ENCODE results near the gene SLAMF9. TPM values are rescaled to one million over a fixed set of nuclear protein-coding genes. Genes with fewer than 3 reads are reported as not detected.

SLAMF9 gene
- total RNA-seq, 1 experiment from 2014 or later = not detected

DNA sequence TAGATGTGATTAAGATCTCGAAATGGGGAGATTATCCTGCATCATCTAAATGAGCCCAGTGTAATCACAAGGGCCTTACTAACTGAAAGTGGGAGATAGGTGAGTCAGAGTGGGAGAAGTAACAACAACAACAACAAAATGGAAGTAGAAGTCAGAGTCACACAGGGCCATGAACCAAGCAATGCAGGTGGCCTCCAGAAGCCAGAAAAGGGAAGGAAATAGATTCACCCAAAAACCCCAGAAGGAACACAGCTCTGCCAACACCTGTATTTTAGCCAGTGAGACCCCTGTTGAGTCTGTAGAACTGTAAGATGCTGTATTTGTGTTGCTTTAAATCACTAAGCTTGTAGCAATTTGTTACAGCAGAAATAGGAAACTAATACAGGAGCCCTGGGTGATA lies 32.8 kb downstream of the SLAMF9 start:
- no peak overlapping the region for H3K4me3 ChIP-seq (replicated peaks in 1 of 2; ENCODE audit: low read depth in 1 of 2, low read length in 2 of 2)
- no peak for TF ChIP-seq CBX3 (IDR thresholded peaks at IDR 0.05; ENCODE audit: low read depth)
- no peak for TF ChIP-seq FOSL1 (IDR thresholded peaks at IDR 0.05; ENCODE audit: low read depth)
- no peak for TF ChIP-seq EGR1 (IDR thresholded peaks at IDR 0.05; ENCODE audit: low read depth)
- no peak for TF ChIP-seq REST (IDR thresholded peaks at IDR 0.05; ENCODE audit: low read depth)
- TF ChIP-seq SIN3A (IDR thresholded peaks at IDR 0.05; ENCODE audit: low read depth) = no peak
- TF ChIP-seq POLR2AphosphoS5 (IDR thresholded peaks at IDR 0.05; ENCODE audit: low read depth, low read length) = no peak
- TF ChIP-seq ELF1 (IDR thresholded peaks at IDR 0.05; ENCODE audit: borderline replicate concordance, low read depth) = no peak
- no peak for TF ChIP-seq CEBPB (IDR thresholded peaks at IDR 0.05; ENCODE audit: low read depth)
- TF ChIP-seq ZNF274 (IDR thresholded peaks at IDR 0.05; ENCODE audit: low read depth, low read length) = no peak
- no peak for TF ChIP-seq ZBTB33 (IDR thresholded peaks at IDR 0.05; ENCODE audit: extremely low read depth, insufficient replicate concordance, low read length)
- no peak for TF ChIP-seq SRF (IDR thresholded peaks at IDR 0.05; ENCODE audit: low read depth)
- no peak for ATAC-seq
- H4K20me1 ChIP-seq (ENCODE audit: insufficient read depth) = no peaks in the 10 kb centered on the region; the same call in 1 of the 2 replicates
- ChIA-PET POLR2A (no interaction called here), RAD21 (ENCODE audit: low non-redundant PET in 1 of 2, low total read pairs in 2 of 2, uncharacterized antibody in 2 of 2, unreplicated experiment in 2 of 2) (no interaction called here), CTCF (no interaction called here)
- no peak overlapping the region for H3K27ac ChIP-seq (ENCODE audit: low read depth, low read length)
- H2AFZ ChIP-seq (ENCODE audit: low read depth, low read length, poor library complexity, severe bottlenecking) = no peak overlapping the region
- H3K9ac ChIP-seq (ENCODE audit: low read length) = no peak overlapping the region
- intact Hi-C loops (cut with micrococcal nuclease) = no loop called here
- peaks cover 25 to 52% of the 10 kb centered on the region in 2 experiments for H3K4me1 ChIP-seq (ENCODE audit: control insufficient read depth in 1 of 2, insufficient read depth in 2 of 2, low read length in 2 of 2)
- no TSS peak for BruUV-seq (replicated peaks)
- no peak overlapping the region for H3K4me2 ChIP-seq (ENCODE audit: low read length)
- no peaks in the 10 kb centered on the region for H3K9me2 ChIP-seq (ENCODE audit: insufficient read depth)
- no peak for DNase-seq (ENCODE audit: low read depth, low spot score)
- H3K27me3 ChIP-seq (ENCODE audit: insufficient read depth, low read length) = no peaks in the 10 kb centered on the region
- H3K79me2 ChIP-seq (ENCODE audit: insufficient read depth, low read length) = peaks cover 36% of the 10 kb centered on the region
- H3K9me3 ChIP-seq (ENCODE audit: control insufficient read depth in 1 of 2, insufficient read depth in 1 of 2, low read depth in 1 of 2, low read length in 2 of 2) = no peaks in the 10 kb centered on the region
- H3K36me3 ChIP-seq (ENCODE audit: control insufficient read depth in 1 of 2, insufficient read depth in 2 of 2, low read length in 2 of 2) = peaks cover 7 to 14% of the 10 kb centered on the region in 2 experiments; a peak in 2 of 4 replicates
